Endodermal cell (in vitro differentiated cells): ENCODE measurements around the gene NLK. TPM values are rescaled to one million over a fixed set of nuclear protein-coding genes. Genes with fewer than 3 reads are reported as not detected.
"Not testable (repeated sequence)": the region's sequence is repeated elsewhere in the genome, so short reads cannot be mapped to it uniquely, and the experiment has no call there.

Source experiments
- DNase-seq: peaks from one replicate; pipeline ENCODE4 v3.0.0-alpha.2; 2017
- H3K27ac ChIP-seq: 2 replicates; pipeline ENCODE4 v1.5.1; 2013; ENCODE audit warnings: mild to moderate bottlenecking, low read depth, low read length, moderate library complexity
- H3K27me3 ChIP-seq: 2 replicates; pipeline ENCODE4 v1.6.1; 2013; ENCODE audit warnings: mild to moderate bottlenecking, low read length, moderate library complexity; ENCODE audit not compliant: insufficient read depth, control insufficient read depth, poor library complexity, severe bottlenecking
- H3K36me3 ChIP-seq: 2 replicates; pipeline ENCODE4 v1.7.0; 2013; ENCODE audit warnings: mild to moderate bottlenecking, low read length, moderate library complexity; ENCODE audit not compliant: control insufficient read depth, insufficient read depth
- H3K4me1 ChIP-seq: one replicate; pipeline ENCODE4 v1.7.0; 2013; ENCODE audit warnings: low read length; ENCODE audit not compliant: control insufficient read depth, insufficient read depth
- H3K4me3 ChIP-seq: 2 replicates; pipeline ENCODE4 v1.5.1; 2013; ENCODE audit warnings: mild to moderate bottlenecking, low read length, moderate library complexity
- H3K9ac ChIP-seq: 2 replicates; pipeline ENCODE4 v1.6.1; 2013; ENCODE audit warnings: mild to moderate bottlenecking, low read length, moderate library complexity; ENCODE audit not compliant: poor library complexity, severe bottlenecking; ENCODE audit errors: extremely low read depth
- H3K9me3 ChIP-seq: 2 replicates; pipeline ENCODE4 v1.6.1; 2013; ENCODE audit warnings: mild to moderate bottlenecking, low read length, moderate library complexity; ENCODE audit not compliant: control insufficient read depth
- H3K27ac Mint-ChIP-seq: 2 replicates; pipeline ENCODE4 v1.8.0; 2020; ENCODE audit warnings: mixed read lengths
- H3K27me3 Mint-ChIP-seq: 2 replicates; pipeline ENCODE4 v1.8.0; 2021; ENCODE audit warnings: mild to moderate bottlenecking, mixed read lengths; ENCODE audit not compliant: insufficient read depth
- H3K36me3 Mint-ChIP-seq: 2 replicates; pipeline ENCODE4 v1.8.0; 2020; ENCODE audit warnings: low read depth, mixed read lengths
- H3K4me1 Mint-ChIP-seq: 2 replicates; pipeline ENCODE4 v1.8.0; 2020; ENCODE audit warnings: mixed read lengths
- H3K4me3 Mint-ChIP-seq: 2 replicates; pipeline ENCODE4 v1.8.0; 2020; ENCODE audit warnings: mild to moderate bottlenecking, moderate library complexity, mixed read lengths
- H3K9me3 Mint-ChIP-seq: 2 replicates; pipeline ENCODE4 v1.8.0; 2020; ENCODE audit warnings: mild to moderate bottlenecking, mixed read lengths
- WGBS, 2 experiments: methylation state at CpG; one replicate each; pipeline versions ENCODE4 v1.1.5 to v1.1.7; 2013; ENCODE audit warnings: missing lambda C conversion rate in 2 of 2, mixed read lengths in 1 of 2; ENCODE audit not compliant: insufficient coverage in 1 of 2, insufficient read length in 1 of 2; 5-methylcytosine and 5-hydroxymethylcytosine counted together
- total RNA-seq, 2 donors: library from RNA; stranded (reverse); fragmentation: NEBNext Ultra II Directional in 1 of 2; extraction: Animal tissue kit (Norgen Biotek cat#: 25700) in 1 of 2; gene quantifications; 2 replicates in 1 of 2; 3 replicates in 1 of 2; pipeline ENCODE4 v1.2.1, GENCODE V29; 2021
- TF ChIP-seq, protein P1 (sequence below): fragments of 200-600 bp; sonication (generic); conservative IDR thresholded peaks from 2 replicates; pipeline ENCODE4 v1.5.0; 2021; ENCODE audit warnings: antibody characterized with exemption, mild to moderate bottlenecking

NLK gene
- total RNA-seq, 2 donors from 2014 or later: 49.2 to 50.3 TPM

DNA sequence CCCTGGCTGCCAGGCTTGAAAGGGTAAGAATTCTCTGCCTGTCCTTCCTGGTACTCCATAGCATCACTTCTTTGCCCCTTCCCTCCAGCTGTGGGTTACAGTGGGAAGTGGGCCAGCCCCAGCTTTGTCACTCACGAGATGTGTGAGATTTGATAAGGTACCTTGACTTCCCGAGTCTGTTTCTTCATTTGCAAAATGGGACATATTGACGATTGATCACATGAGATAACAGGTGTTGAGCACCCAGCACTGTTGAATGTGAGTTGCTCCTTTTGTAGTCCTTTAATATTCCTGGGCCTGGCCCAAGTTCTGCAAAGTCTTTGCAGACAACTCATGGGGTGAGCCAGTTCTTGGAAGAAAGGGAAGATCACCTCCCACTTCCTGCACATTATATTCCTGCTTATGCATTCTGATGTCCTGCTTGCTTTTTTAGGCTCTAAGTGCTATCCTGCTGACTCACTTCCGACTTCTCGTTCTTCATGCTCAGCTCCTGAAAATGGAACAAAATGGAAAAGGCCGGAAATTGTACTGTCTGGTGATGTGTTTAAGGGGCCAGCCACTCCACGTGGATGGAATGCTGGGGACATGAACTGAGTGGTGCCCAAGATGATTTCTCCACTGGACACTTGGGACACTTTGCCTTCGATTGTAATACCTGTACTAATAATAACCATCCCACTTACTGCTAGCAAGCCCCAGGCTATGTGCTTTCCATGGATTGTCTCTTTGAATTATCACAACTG, 8.3 kb upstream of the NLK start:
- no peaks in the 10 kb centered on the region for H3K9me3 ChIP-seq
- 86 to 89% methylated on average over 7 to 8 of the region's 8 CpGs for WGBS, 2 experiments
- H3K4me3 ChIP-seq: no peak overlapping the region
- no peak overlapping the region for H3K9ac ChIP-seq
- Mint-ChIP-seq H3K27ac (no peak overlapping the region), H3K9me3 (peaks cover 8% of the 10 kb centered on the region), H3K4me3 (no peak overlapping the region), H3K4me1 (peaks cover 12% of the 10 kb centered on the region), H3K27me3 (no peaks in the 10 kb centered on the region), H3K36me3 (no peaks in the 10 kb centered on the region)
- peak; percentile 41 for DNase-seq
- no peaks in the 10 kb centered on the region for H3K27me3 ChIP-seq
- H3K36me3 ChIP-seq: no peaks in the 10 kb centered on the region
- TF ChIP-seq, protein P1, sequence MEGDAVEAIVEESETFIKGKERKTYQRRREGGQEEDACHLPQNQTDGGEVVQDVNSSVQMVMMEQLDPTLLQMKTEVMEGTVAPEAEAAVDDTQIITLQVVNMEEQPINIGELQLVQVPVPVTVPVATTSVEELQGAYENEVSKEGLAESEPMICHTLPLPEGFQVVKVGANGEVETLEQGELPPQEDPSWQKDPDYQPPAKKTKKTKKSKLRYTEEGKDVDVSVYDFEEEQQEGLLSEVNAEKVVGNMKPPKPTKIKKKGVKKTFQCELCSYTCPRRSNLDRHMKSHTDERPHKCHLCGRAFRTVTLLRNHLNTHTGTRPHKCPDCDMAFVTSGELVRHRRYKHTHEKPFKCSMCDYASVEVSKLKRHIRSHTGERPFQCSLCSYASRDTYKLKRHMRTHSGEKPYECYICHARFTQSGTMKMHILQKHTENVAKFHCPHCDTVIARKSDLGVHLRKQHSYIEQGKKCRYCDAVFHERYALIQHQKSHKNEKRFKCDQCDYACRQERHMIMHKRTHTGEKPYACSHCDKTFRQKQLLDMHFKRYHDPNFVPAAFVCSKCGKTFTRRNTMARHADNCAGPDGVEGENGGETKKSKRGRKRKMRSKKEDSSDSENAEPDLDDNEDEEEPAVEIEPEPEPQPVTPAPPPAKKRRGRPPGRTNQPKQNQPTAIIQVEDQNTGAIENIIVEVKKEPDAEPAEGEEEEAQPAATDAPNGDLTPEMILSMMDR: no peak
- H3K27ac ChIP-seq: no peak overlapping the region
- peaks cover 8% of the 10 kb centered on the region for H3K4me1 ChIP-seq

- H3K9me3 ChIP-seq, H3K27ac ChIP-seq, H3K4me1 ChIP-seq, DNase-seq, H3K4me3 Mint-ChIP-seq, H3K27me3 Mint-ChIP-seq, H3K9me3 Mint-ChIP-seq, H3K36me3 ChIP-seq, H3K4me3 ChIP-seq, H3K27ac Mint-ChIP-seq, H3K36me3 Mint-ChIP-seq, H3K4me1 Mint-ChIP-seq, H3K9ac ChIP-seq, H3K27me3 ChIP-seq: not testable (repeated sequence)
- WGBS, 2 experiments: 92 to 94% methylated on average over 2 to 3 of the region's 4 CpGs
Measured at GRCh38 chr17:28035452-28035851, 7.0 kb upstream of the NLK start.

- H3K27me3 ChIP-seq, H3K4me1 Mint-ChIP-seq, DNase-seq, H3K9me3 ChIP-seq, H3K9me3 Mint-ChIP-seq, H3K36me3 ChIP-seq, H3K4me1 ChIP-seq, H3K9ac ChIP-seq, H3K4me3 Mint-ChIP-seq, H3K27me3 Mint-ChIP-seq, H3K27ac Mint-ChIP-seq, H3K4me3 ChIP-seq, H3K27ac ChIP-seq, H3K36me3 Mint-ChIP-seq: not testable (repeated sequence)
- 85% methylated on average over 2 of the region's 2 CpGs; no CpG with 5 or more reads in 1 of the 2 experiments for WGBS, 2 experiments
Measured at GRCh38 chr17:28035884-28036283, 6.6 kb upstream of the NLK start.

DNA sequence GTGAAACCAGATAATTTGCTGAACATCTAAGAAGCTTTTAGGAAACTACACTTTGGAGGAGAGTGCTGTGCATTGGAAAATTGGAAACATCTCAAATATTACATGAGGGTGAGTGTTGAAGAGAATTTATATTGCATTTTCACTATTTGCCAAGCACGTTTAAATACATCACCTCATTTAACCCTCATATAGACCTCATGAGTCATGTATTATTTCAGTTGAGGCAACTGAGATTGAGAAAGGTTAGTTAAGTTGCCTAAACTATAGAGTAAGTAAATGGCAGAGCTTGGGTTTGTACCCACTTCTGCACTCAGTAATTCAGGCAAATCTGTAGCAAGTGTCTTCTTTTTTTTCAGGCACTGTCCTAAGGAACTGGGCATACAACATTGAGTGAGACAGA, 3.7 kb upstream of the NLK start:
- H3K9ac ChIP-seq: no peak overlapping the region
- no peak overlapping the region for H3K4me3 Mint-ChIP-seq
- WGBS, 2 experiments: no CpG with 5 or more reads among the region's 1 CpG

More for the DNA sequence above, 3.7 kb upstream of the NLK start:
- Mint-ChIP-seq H3K36me3 (peaks cover 5% of the 10 kb centered on the region), H3K27me3 (no peaks in the 10 kb centered on the region), H3K27ac (no peak overlapping the region), H3K4me1 (peaks cover 16% of the 10 kb centered on the region), H3K9me3 (peaks cover 11% of the 10 kb centered on the region)
- H3K9me3 ChIP-seq: no peaks in the 10 kb centered on the region
- DNase-seq: no peak
- no peaks in the 10 kb centered on the region for H3K36me3 ChIP-seq
- H3K27me3 ChIP-seq: no peaks in the 10 kb centered on the region
- H3K4me1 ChIP-seq: no peaks in the 10 kb centered on the region
- no peak overlapping the region for H3K4me3 ChIP-seq
- TF ChIP-seq, protein P1: no peak
- H3K27ac ChIP-seq: no peak overlapping the region
